ENCODE data around the gene HOXD1.

The HOXD1 gene

GRCh38 chr2:176167398-176167797 is 21.1 kb upstream of the HOXD1 start:
- Histone ChIP-seq H4K20me1 (ENCODE audit: insufficient read depth, low read length) (no peaks in the 10 kb centered on the region), H3K9ac (ENCODE audit: low read depth, low read length) (no peak overlapping the region), H3K27ac (ENCODE audit: low read length) (no peak overlapping the region), H3K4me1 (ENCODE audit: insufficient read depth, low read length) (no peaks in the 10 kb centered on the region), H3K79me2 (ENCODE audit: insufficient read depth, low read length) (no peaks in the 10 kb centered on the region), H3K36me3 (ENCODE audit: insufficient read depth, low read length) (no peaks in the 10 kb centered on the region), H3K4me3 (ENCODE audit: low read depth in 1 of 2, low read length in 2 of 2) (no peak overlapping the region), H3K27me3 (ENCODE audit: insufficient read depth, low read length, poor library complexity) (peaks cover 3% of the 10 kb centered on the region), H2AFZ (ENCODE audit: low read depth, low read length) (no peak overlapping the region), H3K9me3 (ENCODE audit: insufficient read depth, low read length, severe bottlenecking) (no peaks in the 10 kb centered on the region), H3K4me2 (ENCODE audit: insufficient read depth, low read length) (no peak overlapping the region)
- TF ChIP-seq EZH2 (IDR thresholded peaks at IDR 0.05; ENCODE audit: borderline replicate concordance, low read depth, low read length, severe bottlenecking) (no peak), CTCF (IDR thresholded peaks at IDR 0.05; ENCODE audit: borderline replicate concordance, extremely low read depth, low read length, poor library complexity, severe bottlenecking) (no peak)
- no peak for DNase-seq
- no peak for ATAC-seq (ENCODE audit: insufficient read depth, low read depth)

GRCh38 chr2:176169181-176169580 is 19.3 kb upstream of the HOXD1 start:
- no peak for ATAC-seq (ENCODE audit: insufficient read depth, low read depth)

GRCh38 chr2:176169711-176170110 is 18.8 kb upstream of the HOXD1 start:
- no peak for DNase-seq
- H3K27me3 ChIP-seq (ENCODE audit: insufficient read depth, low read length, poor library complexity), result peaks cover 12% of the 10 kb centered on the region
- no peaks in the 10 kb centered on the region for H3K4me1 ChIP-seq (ENCODE audit: insufficient read depth, low read length)
- no peak overlapping the region for H3K27ac ChIP-seq (ENCODE audit: low read length)
- H3K4me2 ChIP-seq (ENCODE audit: insufficient read depth, low read length), result no peak overlapping the region
- no peak for ATAC-seq (ENCODE audit: insufficient read depth, low read depth)
- H3K9ac ChIP-seq (ENCODE audit: low read depth, low read length), result no peak overlapping the region
- H3K9me3 ChIP-seq (ENCODE audit: insufficient read depth, low read length, severe bottlenecking), result no peaks in the 10 kb centered on the region
- H3K4me3 ChIP-seq (ENCODE audit: low read depth in 1 of 2, low read length in 2 of 2), result no peak overlapping the region
- no peaks in the 10 kb centered on the region for H3K79me2 ChIP-seq (ENCODE audit: insufficient read depth, low read length)
- no peaks in the 10 kb centered on the region for H4K20me1 ChIP-seq (ENCODE audit: insufficient read depth, low read length)
- H2AFZ ChIP-seq (ENCODE audit: low read depth, low read length), result no peak overlapping the region
- no peaks in the 10 kb centered on the region for H3K36me3 ChIP-seq (ENCODE audit: insufficient read depth, low read length)
- no peak for TF ChIP-seq CTCF (IDR thresholded peaks at IDR 0.05; ENCODE audit: borderline replicate concordance, extremely low read depth, low read length, poor library complexity, severe bottlenecking)
- no peak for TF ChIP-seq EZH2 (IDR thresholded peaks at IDR 0.05; ENCODE audit: borderline replicate concordance, low read depth, low read length, severe bottlenecking)

More at GRCh38 chr2:176169181-176169580, 19.3 kb upstream of the HOXD1 start:
- Histone ChIP-seq H4K20me1 (ENCODE audit: insufficient read depth, low read length) (no peaks in the 10 kb centered on the region), H2AFZ (ENCODE audit: low read depth, low read length) (no peak overlapping the region), H3K4me1 (ENCODE audit: insufficient read depth, low read length) (no peaks in the 10 kb centered on the region), H3K9me3 (ENCODE audit: insufficient read depth, low read length, severe bottlenecking) (no peaks in the 10 kb centered on the region), H3K79me2 (ENCODE audit: insufficient read depth, low read length) (no peaks in the 10 kb centered on the region), H3K27ac (ENCODE audit: low read length) (no peak overlapping the region), H3K36me3 (ENCODE audit: insufficient read depth, low read length) (no peaks in the 10 kb centered on the region), H3K4me3 (ENCODE audit: low read depth in 1 of 2, low read length in 2 of 2) (no peak overlapping the region), H3K27me3 (ENCODE audit: insufficient read depth, low read length, poor library complexity) (peaks cover 8% of the 10 kb centered on the region), H3K4me2 (ENCODE audit: insufficient read depth, low read length) (no peak overlapping the region), H3K9ac (ENCODE audit: low read depth, low read length) (no peak overlapping the region)
- no peak for DNase-seq
- no peak for TF ChIP-seq EZH2 (IDR thresholded peaks at IDR 0.05; ENCODE audit: borderline replicate concordance, low read depth, low read length, severe bottlenecking)
- no peak for TF ChIP-seq CTCF (IDR thresholded peaks at IDR 0.05; ENCODE audit: borderline replicate concordance, extremely low read depth, low read length, poor library complexity, severe bottlenecking)

Measured in DND-41 (cell line).